ENCODE results near the gene SPECC1L.

- TF ChIP-seq, protein P1, sequence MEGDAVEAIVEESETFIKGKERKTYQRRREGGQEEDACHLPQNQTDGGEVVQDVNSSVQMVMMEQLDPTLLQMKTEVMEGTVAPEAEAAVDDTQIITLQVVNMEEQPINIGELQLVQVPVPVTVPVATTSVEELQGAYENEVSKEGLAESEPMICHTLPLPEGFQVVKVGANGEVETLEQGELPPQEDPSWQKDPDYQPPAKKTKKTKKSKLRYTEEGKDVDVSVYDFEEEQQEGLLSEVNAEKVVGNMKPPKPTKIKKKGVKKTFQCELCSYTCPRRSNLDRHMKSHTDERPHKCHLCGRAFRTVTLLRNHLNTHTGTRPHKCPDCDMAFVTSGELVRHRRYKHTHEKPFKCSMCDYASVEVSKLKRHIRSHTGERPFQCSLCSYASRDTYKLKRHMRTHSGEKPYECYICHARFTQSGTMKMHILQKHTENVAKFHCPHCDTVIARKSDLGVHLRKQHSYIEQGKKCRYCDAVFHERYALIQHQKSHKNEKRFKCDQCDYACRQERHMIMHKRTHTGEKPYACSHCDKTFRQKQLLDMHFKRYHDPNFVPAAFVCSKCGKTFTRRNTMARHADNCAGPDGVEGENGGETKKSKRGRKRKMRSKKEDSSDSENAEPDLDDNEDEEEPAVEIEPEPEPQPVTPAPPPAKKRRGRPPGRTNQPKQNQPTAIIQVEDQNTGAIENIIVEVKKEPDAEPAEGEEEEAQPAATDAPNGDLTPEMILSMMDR (IDR thresholded peaks at IDR 0.05; ENCODE audit: insufficient read depth, low read length), result no peak
- TF ChIP-seq, protein P2, sequence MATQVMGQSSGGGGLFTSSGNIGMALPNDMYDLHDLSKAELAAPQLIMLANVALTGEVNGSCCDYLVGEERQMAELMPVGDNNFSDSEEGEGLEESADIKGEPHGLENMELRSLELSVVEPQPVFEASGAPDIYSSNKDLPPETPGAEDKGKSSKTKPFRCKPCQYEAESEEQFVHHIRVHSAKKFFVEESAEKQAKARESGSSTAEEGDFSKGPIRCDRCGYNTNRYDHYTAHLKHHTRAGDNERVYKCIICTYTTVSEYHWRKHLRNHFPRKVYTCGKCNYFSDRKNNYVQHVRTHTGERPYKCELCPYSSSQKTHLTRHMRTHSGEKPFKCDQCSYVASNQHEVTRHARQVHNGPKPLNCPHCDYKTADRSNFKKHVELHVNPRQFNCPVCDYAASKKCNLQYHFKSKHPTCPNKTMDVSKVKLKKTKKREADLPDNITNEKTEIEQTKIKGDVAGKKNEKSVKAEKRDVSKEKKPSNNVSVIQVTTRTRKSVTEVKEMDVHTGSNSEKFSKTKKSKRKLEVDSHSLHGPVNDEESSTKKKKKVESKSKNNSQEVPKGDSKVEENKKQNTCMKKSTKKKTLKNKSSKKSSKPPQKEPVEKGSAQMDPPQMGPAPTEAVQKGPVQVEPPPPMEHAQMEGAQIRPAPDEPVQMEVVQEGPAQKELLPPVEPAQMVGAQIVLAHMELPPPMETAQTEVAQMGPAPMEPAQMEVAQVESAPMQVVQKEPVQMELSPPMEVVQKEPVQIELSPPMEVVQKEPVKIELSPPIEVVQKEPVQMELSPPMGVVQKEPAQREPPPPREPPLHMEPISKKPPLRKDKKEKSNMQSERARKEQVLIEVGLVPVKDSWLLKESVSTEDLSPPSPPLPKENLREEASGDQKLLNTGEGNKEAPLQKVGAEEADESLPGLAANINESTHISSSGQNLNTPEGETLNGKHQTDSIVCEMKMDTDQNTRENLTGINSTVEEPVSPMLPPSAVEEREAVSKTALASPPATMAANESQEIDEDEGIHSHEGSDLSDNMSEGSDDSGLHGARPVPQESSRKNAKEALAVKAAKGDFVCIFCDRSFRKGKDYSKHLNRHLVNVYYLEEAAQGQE (IDR thresholded peaks at IDR 0.05; ENCODE audit: insufficient replicate concordance, low read depth), result no peak
Observed at GRCh38 chr22:24407884-24408283, 137.3 kb downstream of the SPECC1L start.
